Measurements from ENCODE around the gene SCNN1A. TPM values are rescaled to one million over a fixed set of nuclear protein-coding genes. Genes with fewer than 3 reads are reported as not detected.

Gene SCNN1A
- total and polyA plus RNA-seq, 2 of the 13 experiments (the other 11 are each of a cell fraction or from before 2014, with no cell fraction given) = 1.5 to 14.6 TPM

GRCh38 chr12:6384499-6385436 lies 9.4 kb upstream of the SCNN1A start (continued):
- TF ChIP-seq ZNF280B (CRISPR knock-in tag; IDR thresholded peaks at IDR 0.05; ENCODE audit: borderline replicate concordance) (no peak), HNRNPL (IDR thresholded peaks at IDR 0.05; ENCODE audit: low read depth, low read length) (peak; percentile 95), FUBP1 (CRISPR knock-in tag; IDR thresholded peaks at IDR 0.05; ENCODE audit: borderline replicate concordance) (no peak), ZNF543 (CRISPR knock-in tag; IDR thresholded peaks at IDR 0.05) (no peak), TFDP1 (CRISPR knock-in tag; IDR thresholded peaks at IDR 0.05; ENCODE audit: borderline replicate concordance) (0 out of 2 replicates have a peak, but pooled peaks have one; percentile 4), RELA (CRISPR knock-in tag; IDR thresholded peaks at IDR 0.05) (no peak), THRA (CRISPR knock-in tag; IDR thresholded peaks at IDR 0.05; ENCODE audit: borderline replicate concordance) (no peak), MXD4 (CRISPR knock-in tag; IDR thresholded peaks at IDR 0.05) (no peak), SSRP1 (CRISPR knock-in tag; IDR thresholded peaks at IDR 0.05) (0 out of 2 replicates have a peak, but pooled peaks have one; percentile 27), SP140L (CRISPR knock-in tag; IDR thresholded peaks at IDR 0.05; ENCODE audit: borderline replicate concordance) (no peak), TGIF2 (CRISPR knock-in tag; IDR thresholded peaks at IDR 0.05) (peak; percentile 52; the same call in 1 of the 2 replicates), NONO (IDR thresholded peaks at IDR 0.05) (no peak), NONO (CRISPR knock-in tag; conservative IDR thresholded peaks at IDR 0.05) (no peak), MED8 (CRISPR knock-in tag; IDR thresholded peaks at IDR 0.05; ENCODE audit: insufficient replicate concordance) (no peak), TERF1 (CRISPR knock-in tag; IDR thresholded peaks at IDR 0.05) (no peak), ZNF687 (CRISPR knock-in tag; IDR thresholded peaks at IDR 0.05) (peak; percentile 82)

Measured in HepG2 (cell line).